B cell (primary cell): Measurements from ENCODE around the gene TMEM86B. TPM values are rescaled to one million over a fixed set of nuclear protein-coding genes. Genes with fewer than 3 reads are reported as not detected.

ENCODE experiments used
- ATAC-seq: fragments of 200-7000 bp; cut with Tn5 transposase; one replicate; pipeline ENCODE4 v1.10.0; 2021; ENCODE audit warnings: low read depth, mild to moderate bottlenecking, moderate number of reproducible peaks, moderate library complexity
- CTCF ChIA-PET: fragments of 350-600 bp; sonication (Branson Sonifier 250); formaldehyde crosslinking; loops from one replicate; lab custom pipeline; 2021; ENCODE audit warnings: antibody characterized with exemption, inconsistent platforms; lab: Charles Lee
- POLR2A ChIA-PET: fragments of 350-600 bp; sonication (Branson Sonifier 250); formaldehyde crosslinking; loops from one replicate; lab custom pipeline; 2021; ENCODE audit warnings: antibody characterized with exemption; lab: Charles Lee
- DNase-seq: peaks from one replicate; pipeline ENCODE4 v3.0.0; 2013
- H2AFZ ChIP-seq: 2 replicates; pipeline ENCODE4 v1.6.1; 2012; ENCODE audit warnings: mild to moderate bottlenecking, low read depth, low read length; ENCODE audit not compliant: insufficient read depth, poor library complexity, severe bottlenecking
- H3K27ac ChIP-seq, 2 donors: 1 replicate in 1 of 2; 2 replicates in 1 of 2; pipeline ENCODE4 v1.5.1; 2012 to 2013; ENCODE audit warnings: low read length in 2 of 2, mild to moderate bottlenecking in 2 of 2, moderate library complexity in 1 of 2
- H3K27me3 ChIP-seq, 4 experiments: fragments of 200-600 bp in 1 of 4; sonication (generic) in 1 of 4; replicated peaks in 1 of 4; 1 replicate in 2 of 4; 2 replicates in 2 of 4; pipeline versions ENCODE4 v1.6.1 to v1.7.0; 2013 to 2016; ENCODE audit warnings: low read length in 3 of 4, mild to moderate bottlenecking in 2 of 4, mixed read lengths in 1 of 4, moderate library complexity in 1 of 4; ENCODE audit not compliant: insufficient read depth in 4 of 4, control insufficient read depth in 3 of 4; ENCODE audit errors: control extremely low read depth in 1 of 4
- H3K36me3 ChIP-seq, 2 experiments: replicated peaks in 1 of 2; 1 replicate in 1 of 2; 2 replicates in 1 of 2; pipeline versions ENCODE4 v1.6.1 to v1.7.1; 2013; ENCODE audit warnings: low read length in 1 of 2; ENCODE audit not compliant: insufficient read depth in 2 of 2, control insufficient read depth in 1 of 2; ENCODE audit errors: control extremely low read depth in 1 of 2, extremely low read depth in 1 of 2
- H3K4me1 ChIP-seq, 2 donors: fragments of 200-600 bp in 1 of 2; sonication (generic) in 1 of 2; 1 replicate in 1 of 2; 2 replicates in 1 of 2; pipeline versions ENCODE4 v1.5.1 to v1.6.1; 2013 to 2017; ENCODE audit warnings: low read length in 2 of 2; ENCODE audit not compliant: control insufficient read depth in 2 of 2, insufficient read depth in 2 of 2
- H3K4me2 ChIP-seq: replicated peaks from 2 replicates; pipeline ENCODE3; 2012; ENCODE audit warnings: mild to moderate bottlenecking, low read depth, low read length; ENCODE audit not compliant: poor library complexity, severe bottlenecking
- H3K4me3 ChIP-seq, 5 experiments: fragments of 200-600 bp in 1 of 5; sonication (generic) in 1 of 5; 1 replicate in 3 of 5; 2 replicates in 2 of 5; pipeline versions ENCODE4 v1.5.1 to v1.7.0; 2011 to 2016; ENCODE audit warnings: low read length in 4 of 5, mild to moderate bottlenecking in 4 of 5, low read depth in 2 of 5, control low read depth in 1 of 5, moderate library complexity in 1 of 5; ENCODE audit not compliant: insufficient read depth in 1 of 5; ENCODE audit errors: control extremely low read depth in 1 of 5, extremely low read depth in 1 of 5
- H3K79me2 ChIP-seq: fragments of 200-600 bp; sonication (generic); one replicate; pipeline ENCODE4 v1.6.0; 2016; ENCODE audit warnings: low read length; ENCODE audit not compliant: control insufficient read depth, insufficient read depth
- H3K9ac ChIP-seq: fragments of 200-600 bp; sonication (generic); 2 replicates; pipeline ENCODE4 v1.6.1; 2017; ENCODE audit warnings: mild to moderate bottlenecking, low read length, moderate library complexity
- H3K9me3 ChIP-seq, 3 donors: one replicate each; pipeline versions ENCODE4 v1.6.1 to v1.7.1; 2013; ENCODE audit warnings: low read length in 2 of 3; ENCODE audit not compliant: control insufficient read depth in 2 of 3, insufficient read depth in 1 of 3; ENCODE audit errors: control extremely low read depth in 1 of 3
- H4K20me1 ChIP-seq: 2 replicates; pipeline ENCODE4 v1.6.0; 2012; ENCODE audit warnings: mild to moderate bottlenecking, low read length; ENCODE audit not compliant: insufficient read depth, control insufficient read depth, poor library complexity, severe bottlenecking
- H3K27ac Mint-ChIP-seq: one replicate; pipeline ENCODE4 v1.8.0; 2021; ENCODE audit warnings: mixed read lengths
- H3K27me3 Mint-ChIP-seq: one replicate; pipeline ENCODE4 v1.8.0; 2021; ENCODE audit warnings: mixed read lengths
- H3K4me1 Mint-ChIP-seq: one replicate; pipeline ENCODE4 v1.8.0; 2021; ENCODE audit warnings: mixed read lengths
- H3K4me3 Mint-ChIP-seq: one replicate; pipeline ENCODE4 v1.8.0; 2021; ENCODE audit warnings: mixed read lengths
- H3K9me3 Mint-ChIP-seq: one replicate; pipeline ENCODE4 v1.8.0; 2022; ENCODE audit warnings: mixed read lengths; ENCODE audit not compliant: insufficient read depth
- CTCF ChIP-seq: fragments of 200-600 bp; IDR thresholded peaks from one replicate; pipeline ENCODE4 v1.8.0; 2022; ENCODE audit warnings: antibody characterized with exemption, mild to moderate bottlenecking
- EZH2 ChIP-seq: IDR thresholded peaks from 2 replicates; pipeline ENCODE4 v1.6.1; 2012; ENCODE audit warnings: borderline replicate concordance, low read depth, mild to moderate bottlenecking, moderate library complexity, low read length; ENCODE audit not compliant: insufficient read depth, poor library complexity, severe bottlenecking
- WGBS: methylation state at CpG from one replicate; pipeline ENCODE4 v1.1.5; 2013; ENCODE audit warnings: missing lambda C conversion rate; ENCODE audit not compliant: insufficient coverage; 5-methylcytosine and 5-hydroxymethylcytosine counted together
- intact Hi-C: fragments of 100-400 bp; cut with micrococcal nuclease; formaldehyde crosslinking; loops from one replicate; pipeline ENCODE4 v1.10.0; 2022
- polyA plus RNA-seq: library from polyadenylated mRNA; depleted of rRNA; stranded (reverse); fragments of >200 nt; gene quantifications from 2 replicates; pipeline ENCODE4 v1.2.3, GENCODE V29; 2012
- total RNA-seq, 2 donors: library from RNA; stranded (reverse); fragments of 120-200 nt in 1 of 2; gene quantifications; 1 replicate in 1 of 2; 2 replicates in 1 of 2; pipeline versions ENCODE4 v1.2.3 to v1.2.4, GENCODE V29; 2013 to 2022

TMEM86B gene
- total and polyA plus RNA-seq, 2 donors (not counting 1 experiment from before 2014, with no cell fraction given) = 13.6 to 20.7 TPM

GRCh38 chr19:55245236-55245904, 16.8 kb upstream of the TMEM86B start:
- Histone ChIP-seq H2AFZ (no peak overlapping the region), H3K27ac (no peak overlapping the region), H3K4me3 (no peak overlapping the region), H3K4me2 (no peak overlapping the region), H3K36me3 (peaks cover 0 to 83% of the 10 kb centered on the region in 2 experiments), H3K27me3 (no peaks in the 10 kb centered on the region), H3K9me3 (no peaks in the 10 kb centered on the region), H3K79me2 (peaks cover 99% of the 10 kb centered on the region), H3K4me1 (peaks cover 32 to 37% of the 10 kb centered on the region in 2 donors), H4K20me1 (peaks cover 100% of the 10 kb centered on the region), H3K9ac (no peak overlapping the region)
- H3K27me3 Mint-ChIP-seq = no peaks in the 10 kb centered on the region
- H3K27ac Mint-ChIP-seq = no peak overlapping the region
- no peak for TF ChIP-seq EZH2
- no peak for TF ChIP-seq CTCF
- intact Hi-C loops = no loop called here
- ChIA-PET CTCF (interaction anchor here (0.6 to 1.3 kb wide), 5 partner anchors 9 to 562 kb away, joined by 3 to 4 read pairs (median 3); no protein-coding TSS in a partner anchor), POLR2A (no interaction called here)
- no peak overlapping the region for H3K4me3 Mint-ChIP-seq
- ATAC-seq (no peak), DNase-seq (no peak)
- 94% methylated on average over 22 of the region's 23 CpGs for WGBS
- H3K9me3 Mint-ChIP-seq = no peaks in the 10 kb centered on the region
- peaks cover 28% of the 10 kb centered on the region for H3K4me1 Mint-ChIP-seq

DNA sequence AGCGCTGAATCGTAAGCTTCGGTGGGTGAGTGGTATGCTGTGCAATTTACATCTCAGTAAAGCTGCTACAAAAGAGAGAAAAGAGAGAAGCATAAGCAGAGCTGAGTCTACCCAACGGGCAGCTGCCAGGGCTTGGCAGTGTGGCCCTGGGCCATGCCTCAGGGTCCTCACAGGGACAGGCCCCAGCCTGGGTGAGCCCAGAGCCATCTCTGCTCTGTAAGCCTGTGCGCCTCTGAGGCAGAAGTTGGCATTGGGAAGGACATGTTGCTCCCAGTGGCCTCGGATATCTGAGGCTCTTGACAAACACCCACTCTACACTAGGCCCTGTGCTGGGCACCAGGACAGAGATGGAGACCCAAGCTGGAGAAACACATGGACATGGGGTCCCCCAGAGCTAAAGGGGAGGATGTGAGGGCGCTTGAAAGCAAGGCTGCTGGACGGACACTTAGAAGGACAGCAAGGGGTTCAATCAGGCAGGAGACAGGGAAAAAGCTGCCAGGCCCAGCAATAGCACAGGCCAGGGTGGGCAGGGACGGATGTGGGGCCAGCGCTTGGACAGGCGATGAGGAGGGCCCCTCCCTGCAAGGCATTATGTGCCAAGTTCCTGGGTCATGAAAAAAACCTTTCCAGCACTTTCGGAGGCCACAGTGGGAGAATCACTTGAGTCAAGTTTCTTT, 15.6 kb upstream of the TMEM86B start:
- no peaks in the 10 kb centered on the region for H3K27me3 Mint-ChIP-seq
- no peak overlapping the region for H2AFZ ChIP-seq
- no peak overlapping the region for H3K27ac Mint-ChIP-seq
- intact Hi-C loops = no loop called here
- no peaks in the 10 kb centered on the region for H3K27me3 ChIP-seq
- H3K9ac ChIP-seq = no peak overlapping the region
- CTCF ChIA-PET = interaction anchor here (1.3 kb wide), 1 partner anchor 48 kb away, joined by 3 read pairs; no protein-coding TSS in a partner anchor
- no peak for TF ChIP-seq CTCF
- TF ChIP-seq EZH2 = no peak
- peaks cover 100% of the 10 kb centered on the region for H4K20me1 ChIP-seq
- H3K27ac ChIP-seq = no peak overlapping the region
- H3K9me3 Mint-ChIP-seq = no peaks in the 10 kb centered on the region
- no peak for DNase-seq
- no peak overlapping the region for H3K4me2 ChIP-seq
- POLR2A ChIA-PET = no interaction called here
- H3K79me2 ChIP-seq = peaks cover 99% of the 10 kb centered on the region
- H3K4me3 ChIP-seq = no peak overlapping the region
- H3K4me1 ChIP-seq = peaks cover 24 to 26% of the 10 kb centered on the region in 2 donors
- WGBS = 96% methylated on average over 10 of the region's 12 CpGs
- peaks cover 20% of the 10 kb centered on the region for H3K4me1 Mint-ChIP-seq
- H3K9me3 ChIP-seq = no peaks in the 10 kb centered on the region
- no peak overlapping the region for H3K4me3 Mint-ChIP-seq
- no peak for ATAC-seq
- H3K36me3 ChIP-seq = peaks cover 0 to 88% of the 10 kb centered on the region in 2 experiments
